GM18909 (cell line): ENCODE data around the gene ASB3.
"Not testable (repeated sequence)": the region's sequence is repeated elsewhere in the genome, so short reads cannot be mapped to it uniquely, and the experiment has no call there.

Source experiments
- ATAC-seq: cut with Tn5 transposase; IDR thresholded peaks from one replicate; pipeline ENCODE4 v1.9.1; 2021; ENCODE audit warnings: mild to moderate bottlenecking; ENCODE audit not compliant: unreplicated experiment, poor library complexity

Gene ASB3

GRCh38 chr2:53786705-53787613 lies at the start of gene ASB3, which contains the start of gene ERLEC1:
ASB3 (minus strand) TSS chr2:53786953; CDS start chr2:53765572, 21,381 bp downstream.
ERLEC1 (plus strand) TSS chr2:53787044; CDS start chr2:53787211, 167 bp downstream.
- ATAC-seq = peak; percentile 97

- ATAC-seq = not testable (repeated sequence)
These were observed 43.2 kb upstream of the ASB3 start for GRCh38 chr2:53829980-53830290.

GRCh38 chr2:53829273-53829979 lies 42.7 kb upstream of the ASB3 start:
- no peak for ATAC-seq

- no peak for ATAC-seq
These were observed 41.6 kb upstream of the ASB3 start for GRCh38 chr2:53828331-53828730.

GRCh38 chr2:53827398-53828175 lies 40.8 kb upstream of the ASB3 start:
- no peak for ATAC-seq

- no peak for ATAC-seq
These were observed 40.0 kb upstream of the ASB3 start for GRCh38 chr2:53826587-53827397.

- ATAC-seq = no peak
These were observed 39.3 kb upstream of the ASB3 start for GRCh38 chr2:53826030-53826410.

GRCh38 chr2:53823639-53824038 lies 36.9 kb upstream of the ASB3 start:
- peak; percentile 52 for ATAC-seq

GRCh38 chr2:53821810-53822209 lies 35.1 kb upstream of the ASB3 start:
- no peak for ATAC-seq

GRCh38 chr2:53820711-53821110 lies 34.0 kb upstream of the ASB3 start:
- no peak for ATAC-seq

- ATAC-seq = no peak
These were observed 33.3 kb upstream of the ASB3 start for GRCh38 chr2:53820048-53820447.

GRCh38 chr2:53819634-53820033 lies 32.9 kb upstream of the ASB3 start:
- no peak for ATAC-seq

GRCh38 chr2:53818854-53819435 lies 32.2 kb upstream of the ASB3 start:
- ATAC-seq = no peak

GRCh38 chr2:53813151-53813550 lies 26.4 kb upstream of the ASB3 start:
- no peak for ATAC-seq

- ATAC-seq = no peak
These were observed 24.8 kb upstream of the ASB3 start for GRCh38 chr2:53811601-53812000.

- no peak for ATAC-seq
These were observed 15.9 kb upstream of the ASB3 start for GRCh38 chr2:53802617-53803151.

GRCh38 chr2:53801547-53801946 lies 14.8 kb upstream of the ASB3 start:
- ATAC-seq = no peak

- no peak for ATAC-seq
These were observed 7.1 kb upstream of the ASB3 start for GRCh38 chr2:53793821-53794220.

GRCh38 chr2:53793261-53793660 lies 6.5 kb upstream of the ASB3 start:
- ATAC-seq = no peak
